Tibial artery (tissue), 4 donors: ENCODE measurements around the gene TMEM186.

Experiments used
- DNase-seq, 2 donors: peaks; one replicate each; pipeline ENCODE4 v3.0.0-alpha.2; 2019
- H3K27ac ChIP-seq, 2 donors: fragments of 200-600 bp; sonication (generic) in 1 of 2; 1 replicate in 1 of 2; 2 replicates in 1 of 2; pipeline ENCODE4 v1.5.1; 2018 to 2019; ENCODE audit warnings: mild to moderate bottlenecking in 1 of 2
- H3K27me3 ChIP-seq, 2 donors: fragments of 200-600 bp; sonication (generic) in 1 of 2; one replicate each; pipeline versions ENCODE4 v1.5.1 to v1.6.0; 2016 to 2019
- H3K36me3 ChIP-seq, 3 donors: fragments of 200-600 bp; sonication (generic) in 2 of 3; one replicate each; pipeline ENCODE4 v1.5.1; 2016 to 2019; ENCODE audit warnings: mild to moderate bottlenecking in 2 of 3
- H3K4me1 ChIP-seq, 4 donors: fragments of 200-600 bp; sonication (generic) in 2 of 4; 1 replicate in 3 of 4; 2 replicates in 1 of 4; pipeline ENCODE4 v1.5.1; 2016 to 2019
- H3K4me3 ChIP-seq, 2 donors: fragments of 200-600 bp; sonication (generic) in 1 of 2; 1 replicate in 1 of 2; 2 replicates in 1 of 2; pipeline ENCODE4 v1.5.1; 2018 to 2019; ENCODE audit warnings: mild to moderate bottlenecking in 2 of 2
- H3K9me3 ChIP-seq, 3 donors: fragments of 200-600 bp; sonication (generic) in 1 of 3; one replicate each; pipeline ENCODE4 v1.5.1; 2016 to 2019
- intact Hi-C: fragments of 100-400 bp; cut with DNase I; formaldehyde crosslinking; loops from one replicate; pipeline ENCODE4 v1.15.0; 2023; ENCODE audit warnings: low total_unique reads
- TF ChIP-seq, protein P1 (sequence below), 2 experiments: fragments of 200-600 bp in 1 of 2; fragments of 450-650 bp in 1 of 2; IDR thresholded peaks; one replicate each; pipeline ENCODE4 v1.5.1; 2017 to 2019; ENCODE audit warnings: antibody characterized with exemption in 2 of 2, mild to moderate bottlenecking in 1 of 2, moderate library complexity in 1 of 2

Gene TMEM186

GRCh38 chr16:8812162-8812843, 14.9 kb upstream of the TMEM186 start:
- Histone ChIP-seq H3K36me3 (peaks cover 74 to 99% (median 91%) of the 10 kb centered on the region in 3 donors), H3K9me3 (no peaks in the 10 kb centered on the region), H3K27ac (no peak overlapping the region), H3K27me3 (no peaks in the 10 kb centered on the region), H3K4me3 (no peak overlapping the region), H3K4me1 (no peaks in the 10 kb centered on the region)
- TF ChIP-seq, protein P1, sequence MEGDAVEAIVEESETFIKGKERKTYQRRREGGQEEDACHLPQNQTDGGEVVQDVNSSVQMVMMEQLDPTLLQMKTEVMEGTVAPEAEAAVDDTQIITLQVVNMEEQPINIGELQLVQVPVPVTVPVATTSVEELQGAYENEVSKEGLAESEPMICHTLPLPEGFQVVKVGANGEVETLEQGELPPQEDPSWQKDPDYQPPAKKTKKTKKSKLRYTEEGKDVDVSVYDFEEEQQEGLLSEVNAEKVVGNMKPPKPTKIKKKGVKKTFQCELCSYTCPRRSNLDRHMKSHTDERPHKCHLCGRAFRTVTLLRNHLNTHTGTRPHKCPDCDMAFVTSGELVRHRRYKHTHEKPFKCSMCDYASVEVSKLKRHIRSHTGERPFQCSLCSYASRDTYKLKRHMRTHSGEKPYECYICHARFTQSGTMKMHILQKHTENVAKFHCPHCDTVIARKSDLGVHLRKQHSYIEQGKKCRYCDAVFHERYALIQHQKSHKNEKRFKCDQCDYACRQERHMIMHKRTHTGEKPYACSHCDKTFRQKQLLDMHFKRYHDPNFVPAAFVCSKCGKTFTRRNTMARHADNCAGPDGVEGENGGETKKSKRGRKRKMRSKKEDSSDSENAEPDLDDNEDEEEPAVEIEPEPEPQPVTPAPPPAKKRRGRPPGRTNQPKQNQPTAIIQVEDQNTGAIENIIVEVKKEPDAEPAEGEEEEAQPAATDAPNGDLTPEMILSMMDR (IDR thresholded peaks at IDR 0.05): no peak
- no peak for DNase-seq
- intact Hi-C loops: no loop called here

- Histone ChIP-seq H3K27ac (no peak overlapping the region), H3K36me3 (peaks cover 65 to 96% (median 94%) of the 10 kb centered on the region in 3 donors), H3K9me3 (no peaks in the 10 kb centered on the region), H3K4me1 (no peaks in the 10 kb centered on the region), H3K4me3 (no peak overlapping the region), H3K27me3 (no peaks in the 10 kb centered on the region)
- DNase-seq: no peak
- intact Hi-C loops: loop anchor here (10.0 kb wide), 1 partner anchor 156 kb away; the partner anchor contains the start of gene USP7
- TF ChIP-seq, protein P1 (IDR thresholded peaks at IDR 0.05): no peak
These were observed 11.3 kb upstream of the TMEM186 start for GRCh38 chr16:8808613-8809353.

- DNase-seq: no peak
- Histone ChIP-seq H3K36me3 (peaks cover 64 to 96% (median 93%) of the 10 kb centered on the region in 3 donors), H3K4me1 (no peaks in the 10 kb centered on the region), H3K27ac (no peak overlapping the region), H3K4me3 (no peak overlapping the region), H3K27me3 (no peaks in the 10 kb centered on the region), H3K9me3 (no peaks in the 10 kb centered on the region)
- TF ChIP-seq, protein P1 (IDR thresholded peaks at IDR 0.05): no peak
- intact Hi-C loops: loop anchor here (10.0 kb wide), 1 partner anchor 157 kb away; the partner anchor contains the start of gene USP7
These were observed 10.6 kb upstream of the TMEM186 start for GRCh38 chr16:8808009-8808408.

DNA sequence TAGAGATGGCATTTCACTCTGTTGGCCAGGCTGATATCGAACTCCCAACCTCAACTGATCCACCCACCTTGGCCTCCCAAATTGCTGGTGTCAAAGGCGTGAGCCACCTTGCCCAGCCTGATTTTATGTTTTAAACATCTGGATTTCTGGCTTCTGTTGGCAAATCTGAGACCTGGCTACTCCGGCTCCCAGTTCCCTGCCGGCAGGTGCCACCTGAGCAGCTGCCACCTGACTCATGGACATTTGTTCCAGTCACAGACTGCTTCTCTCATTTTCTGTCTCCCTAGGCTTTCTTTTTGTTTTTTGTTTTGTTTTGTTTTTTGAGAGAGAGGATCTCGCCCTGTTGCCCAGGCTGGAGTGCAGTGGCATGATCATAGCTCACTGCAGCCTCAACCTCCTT, 9.8 kb upstream of the TMEM186 start:
- TF ChIP-seq, protein P1 (IDR thresholded peaks at IDR 0.05): no peak
- intact Hi-C loops: loop anchor here (10.0 kb wide), 1 partner anchor 158 kb away; the partner anchor contains the start of gene USP7
- Histone ChIP-seq H3K9me3 (no peaks in the 10 kb centered on the region), H3K4me3 (no peak overlapping the region), H3K27me3 (no peaks in the 10 kb centered on the region), H3K27ac (no peak overlapping the region), H3K4me1 (no peaks in the 10 kb centered on the region), H3K36me3 (peaks cover 63 to 96% (median 93%) of the 10 kb centered on the region in 3 donors)
- DNase-seq: no peak

GRCh38 chr16:8806272-8806983, 9.0 kb upstream of the TMEM186 start:
- TF ChIP-seq, protein P1 (IDR thresholded peaks at IDR 0.05): no peak
- no peak overlapping the region for H3K27ac ChIP-seq
- no peaks in the 10 kb centered on the region for H3K9me3 ChIP-seq
- DNase-seq: no peak
- no peak overlapping the region for H3K4me3 ChIP-seq
- H3K27me3 ChIP-seq: no peaks in the 10 kb centered on the region
- intact Hi-C loops: loop anchor here (10.0 kb wide), 1 partner anchor 158 kb away; the partner anchor contains the start of gene USP7
- H3K36me3 ChIP-seq: peaks cover 62 to 95% (median 93%) of the 10 kb centered on the region in 3 donors
- peaks cover 0 to under 1% (median 0%) of the 10 kb centered on the region in 4 donors for H3K4me1 ChIP-seq
